H1 (cell line): ENCODE measurements around the gene MINDY1. TPM values are rescaled to one million over a fixed set of nuclear protein-coding genes. Genes with fewer than 3 reads are reported as not detected.

Experiments
- ASH2L ChIP-seq: fragments of 200-600, 300-600 bp; sonication (generic); IDR thresholded peaks from one replicate; pipeline ENCODE4 v1.7.1; 2017; ENCODE audit warnings: low read length
- ATF2 ChIP-seq: IDR thresholded peaks from 2 replicates; pipeline ENCODE4 v1.6.1; 2012; ENCODE audit warnings: low read length, inconsistent platforms
- BCL11A ChIP-seq, 2 experiments: IDR thresholded peaks; one replicate each; pipeline ENCODE4 v1.6.1; 2011; ENCODE audit warnings: low read depth in 2 of 2, low read length in 2 of 2, mild to moderate bottlenecking in 2 of 2
- CBX8 ChIP-seq: fragments of 300-800, 300-1000 bp; sonication (generic); IDR thresholded peaks from 2 replicates; pipeline ENCODE4 v1.7.1; 2016; ENCODE audit warnings: low read depth, low read length, borderline replicate concordance
- CEBPB ChIP-seq: IDR thresholded peaks from 2 replicates; pipeline ENCODE4 v1.6.1; 2012; ENCODE audit warnings: low read depth, low read length
- CTBP2 ChIP-seq: IDR thresholded peaks from 2 replicates; pipeline ENCODE4 v1.7.0; 2011; ENCODE audit warnings: borderline replicate concordance, mild to moderate bottlenecking, moderate library complexity, mixed read lengths, low read length; ENCODE audit not compliant: insufficient read depth, insufficient read length
- EZH2 ChIP-seq: fragments of 200-600 bp; sonication (generic); IDR thresholded peaks from 2 replicates; pipeline ENCODE4 v1.7.1; 2012; ENCODE audit warnings: low read depth, mild to moderate bottlenecking, moderate library complexity, low read length, inconsistent platforms; ENCODE audit not compliant: severe bottlenecking
- GABPA ChIP-seq: IDR thresholded peaks from 2 replicates; pipeline ENCODE4 v1.6.1; 2011; ENCODE audit warnings: mild to moderate bottlenecking, low read length, moderate library complexity, borderline replicate concordance; ENCODE audit not compliant: insufficient read depth
- HDAC2 ChIP-seq, 2 experiments: fragments of 300-600 bp in 1 of 2; sonication (generic) in 1 of 2; IDR thresholded peaks; 2 replicates each; pipeline ENCODE4 v1.6.1; 2011 to 2012; ENCODE audit warnings: low read depth in 2 of 2, low read length in 2 of 2, mild to moderate bottlenecking in 2 of 2, moderate library complexity in 2 of 2, borderline replicate concordance in 1 of 2, inconsistent platforms in 1 of 2
- JUN ChIP-seq: IDR thresholded peaks from 2 replicates; pipeline ENCODE4 v1.6.1; 2011; ENCODE audit warnings: low read depth, mild to moderate bottlenecking, improper control_type of control experiment, low read length
- MAFK ChIP-seq: IDR thresholded peaks from 2 replicates; pipeline ENCODE4 v1.6.1; 2012; ENCODE audit warnings: low read depth, mild to moderate bottlenecking, improper control_type of control experiment, low read length
- NANOG ChIP-seq: IDR thresholded peaks from 2 replicates; pipeline ENCODE4 v1.6.1; 2011; ENCODE audit warnings: low read length, low read depth, mild to moderate bottlenecking, inconsistent platforms; ENCODE audit not compliant: insufficient read depth, poor library complexity, severe bottlenecking
- NRF1 ChIP-seq: IDR thresholded peaks from 2 replicates; pipeline ENCODE4 v1.6.1; 2011; ENCODE audit warnings: mild to moderate bottlenecking, low read depth, low read length, improper control_type of control experiment
- POLR2AphosphoS5 ChIP-seq: IDR thresholded peaks from 2 replicates; pipeline ENCODE4 v1.6.1; 2011; ENCODE audit warnings: low read depth, low read length
- POU5F1 ChIP-seq: IDR thresholded peaks from 2 replicates; pipeline ENCODE4 v1.6.1; 2011; ENCODE audit warnings: low read depth, mild to moderate bottlenecking, low read length, moderate library complexity
- SAP30 ChIP-seq: fragments of 300-600 bp; sonication (generic); IDR thresholded peaks from 2 replicates; pipeline ENCODE4 v1.7.1; 2012; ENCODE audit warnings: low read length, moderate library complexity, mild to moderate bottlenecking, inconsistent platforms; ENCODE audit not compliant: insufficient read depth, insufficient replicate concordance
- SIN3A ChIP-seq, 2 experiments: IDR thresholded peaks in 1 of 2; conservative IDR thresholded peaks in 1 of 2; 2 replicates each; pipeline ENCODE4 v1.6.1; 2011 to 2012; ENCODE audit warnings: low read length in 2 of 2, improper control_type of control experiment in 1 of 2, low read depth in 1 of 2, mild to moderate bottlenecking in 1 of 2
- TAF1 ChIP-seq: IDR thresholded peaks from 2 replicates; pipeline ENCODE4 v1.6.1; 2011; ENCODE audit warnings: mild to moderate bottlenecking, low read depth, low read length
- TCF12 ChIP-seq: IDR thresholded peaks from 2 replicates; pipeline ENCODE4 v1.6.1; 2011; ENCODE audit warnings: low read depth, mild to moderate bottlenecking, low read length
- polyA plus RNA-seq, 7 experiments: library from polyadenylated mRNA; depleted of rRNA in 3 of 7; stranded (reverse) in 5 of 7; unstranded in 2 of 7; fragments of >200 nt in 5 of 7; fragments of 200-250 nt in 2 of 7; gene quantifications; 1 replicate in 5 of 7; 2 replicates in 1 of 7; 4 replicates in 1 of 7; pipeline versions ENCODE4 v1.2.1 to v1.2.3, GENCODE V29; 2011 to 2013; ENCODE audit warnings: missing spikeins in 2 of 7, mixed read lengths in 2 of 7
- total RNA-seq: library from RNA; stranded (reverse); fragmentation: NEBNext Ultra II Directional; extraction: Animal tissue kit (Norgen Biotek cat#: 25700); gene quantifications from 2 replicates; pipeline ENCODE4 v1.2.1, GENCODE V29; 2021
- TF ChIP-seq, protein P1 (sequence below): IDR thresholded peaks from 2 replicates; pipeline ENCODE4 v1.6.1; 2011; ENCODE audit warnings: low read depth, mild to moderate bottlenecking, low read length; ENCODE audit not compliant: insufficient read depth

Gene MINDY1
- total and polyA plus RNA-seq, 2 of the 8 experiments (the other 6 are each of a cell fraction or from before 2014, with no cell fraction given) = 10.3 to 11.4 TPM

GRCh38 chr1:151047925-151048644, 41.4 kb upstream of the MINDY1 start (continued):
- TF ChIP-seq ATF2 (no peak), EZH2 (no peak), POLR2AphosphoS5 (peak; percentile 71), CTBP2 (no peak), CEBPB (no peak), CBX8 (no peak), BCL11A (IDR thresholded peaks at IDR 0.05; ENCODE audit: low read depth in 2 of 2, low read length in 2 of 2) (no peak), POU5F1 (no peak), TCF12 (no peak), SAP30 (no peak), TAF1 (peak; percentile 43), SIN3A (conservative IDR thresholded peaks at IDR 0.05 in 1 of 2, IDR thresholded peaks at IDR 0.05 in 1 of 2; ENCODE audit: low read depth in 1 of 2, low read length in 2 of 2) (peak; percentile 63 to 69; a peak in 2 of 4 replicates), NRF1 (no peak), GABPA (no peak), NANOG (no peak), HDAC2 (IDR thresholded peaks at IDR 0.05; ENCODE audit: borderline replicate concordance in 1 of 2, low read depth in 2 of 2, low read length in 2 of 2) (0 out of 4 replicates have a peak, but pooled peaks of 1 of the 2 experiments have one; percentile 40), ASH2L (peak; percentile 92), MAFK (no peak), JUN (no peak)
- TF ChIP-seq, protein P1, sequence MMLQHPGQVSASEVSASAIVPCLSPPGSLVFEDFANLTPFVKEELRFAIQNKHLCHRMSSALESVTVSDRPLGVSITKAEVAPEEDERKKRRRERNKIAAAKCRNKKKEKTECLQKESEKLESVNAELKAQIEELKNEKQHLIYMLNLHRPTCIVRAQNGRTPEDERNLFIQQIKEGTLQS = no peak
